ENCODE results near the gene B3GNT2.
"Not testable (repeated sequence)": the region's sequence is repeated elsewhere in the genome, so short reads cannot be mapped to it uniquely, and the experiment has no call there.

The B3GNT2 gene

DNA sequence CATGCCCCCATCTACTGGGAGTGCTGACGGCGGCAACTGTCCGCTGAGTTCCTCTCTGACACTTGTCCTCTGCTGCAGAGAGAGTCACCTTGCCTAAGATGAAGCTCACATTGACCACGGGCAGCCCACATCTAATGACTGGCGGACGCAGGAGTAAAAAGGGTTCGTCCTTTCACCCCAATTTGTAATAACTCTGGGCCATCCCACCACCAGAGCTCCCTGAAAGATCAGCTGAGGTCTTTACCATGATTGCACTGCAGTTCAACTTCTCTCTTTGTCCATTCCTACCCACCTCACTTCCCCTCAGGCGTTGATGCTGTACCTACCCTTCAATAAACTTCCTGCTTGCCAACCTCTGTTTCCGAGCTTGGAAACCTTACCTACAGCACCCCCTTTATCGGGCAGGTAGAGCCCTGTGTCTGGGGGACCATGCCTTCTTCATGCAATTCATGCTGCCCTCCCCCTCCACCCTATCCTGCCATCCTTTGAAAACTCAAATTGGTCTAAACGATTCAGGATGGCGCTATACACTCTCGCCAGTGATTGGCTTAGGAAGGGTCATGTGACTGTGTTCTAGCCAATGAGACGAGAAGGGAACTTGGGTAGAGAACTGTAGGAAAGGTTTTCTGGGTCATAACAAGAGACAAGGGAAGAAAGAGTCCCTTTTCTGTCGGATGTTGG lies 10.3 kb upstream of the B3GNT2 start:
- DNase-seq, result peak; percentile 33

DNA sequence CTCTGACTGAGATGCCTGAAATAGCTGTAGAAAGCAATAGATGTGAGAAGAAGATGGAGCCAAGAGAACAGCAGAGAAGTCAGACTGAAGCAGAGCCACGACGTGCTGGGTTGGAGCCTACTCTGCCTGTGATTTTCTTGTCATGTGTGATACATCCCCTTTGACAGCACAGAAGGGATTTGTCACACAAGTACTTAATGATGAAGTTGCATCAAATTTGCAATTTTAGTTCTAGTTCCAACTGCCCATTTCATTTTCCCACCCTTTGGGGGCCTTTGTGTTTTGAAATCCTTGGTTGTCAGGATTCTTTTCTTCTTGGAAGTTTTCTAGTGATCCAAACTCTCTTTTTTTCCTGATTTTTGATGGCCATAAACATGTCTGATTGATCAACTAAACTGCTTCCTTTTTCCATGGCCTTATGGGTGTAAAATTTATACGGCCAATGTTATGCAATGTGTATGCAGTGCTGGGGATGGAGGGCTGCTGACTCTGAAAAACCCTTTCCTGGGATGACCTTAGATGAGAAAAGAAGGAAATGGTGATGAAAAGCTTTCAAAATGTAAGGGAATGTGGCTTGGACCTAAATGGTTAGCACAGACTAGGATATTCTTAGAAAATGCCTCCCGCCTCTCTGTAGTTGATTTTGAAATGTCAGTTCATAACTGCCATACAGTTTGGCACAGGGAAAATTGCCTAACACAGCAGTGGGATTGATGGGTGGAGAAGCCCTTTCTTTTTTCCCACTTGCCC lies 9.6 kb upstream of the B3GNT2 start:
- DNase-seq, result peak; percentile 70

DNA sequence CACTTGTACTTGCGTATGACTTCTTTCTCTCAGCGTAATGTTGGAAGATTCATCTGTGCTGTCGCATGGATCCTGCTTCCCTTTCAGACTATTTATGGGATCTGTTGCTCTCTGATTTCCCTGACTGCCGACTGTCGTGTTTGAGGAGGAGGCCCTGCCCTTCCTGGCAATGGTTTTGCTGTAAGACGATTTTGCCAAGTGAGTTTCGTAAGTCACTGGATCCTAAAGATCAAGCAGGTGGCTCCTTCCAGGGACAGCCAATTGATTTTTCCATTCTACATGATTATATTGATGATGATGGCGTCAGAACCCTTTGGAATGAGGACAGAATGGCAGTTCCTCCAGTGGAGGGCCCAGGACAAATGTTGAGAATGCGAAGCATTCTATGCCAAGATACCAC lies 8.7 kb upstream of the B3GNT2 start:
- DNase-seq, result no peak

DNA sequence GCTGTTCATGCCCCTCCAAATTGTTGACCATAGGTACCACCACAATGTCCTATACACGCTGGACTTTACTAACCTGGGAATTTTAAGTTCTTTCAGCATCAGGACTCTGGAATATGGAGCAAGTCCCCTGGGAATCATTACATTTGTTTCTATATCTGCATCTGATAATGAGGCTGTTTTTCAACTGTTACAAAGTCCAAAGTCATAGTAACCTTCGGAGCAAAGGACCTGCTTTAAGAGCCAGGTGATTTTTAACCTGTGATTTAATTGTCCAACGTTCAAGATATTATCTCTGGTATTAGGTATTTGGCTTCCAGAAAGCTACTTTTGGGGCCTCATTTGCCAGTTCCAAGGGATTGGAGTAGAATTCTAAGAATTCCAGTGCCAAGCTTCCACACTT lies 7.5 kb upstream of the B3GNT2 start:
- no peak for DNase-seq

DNA sequence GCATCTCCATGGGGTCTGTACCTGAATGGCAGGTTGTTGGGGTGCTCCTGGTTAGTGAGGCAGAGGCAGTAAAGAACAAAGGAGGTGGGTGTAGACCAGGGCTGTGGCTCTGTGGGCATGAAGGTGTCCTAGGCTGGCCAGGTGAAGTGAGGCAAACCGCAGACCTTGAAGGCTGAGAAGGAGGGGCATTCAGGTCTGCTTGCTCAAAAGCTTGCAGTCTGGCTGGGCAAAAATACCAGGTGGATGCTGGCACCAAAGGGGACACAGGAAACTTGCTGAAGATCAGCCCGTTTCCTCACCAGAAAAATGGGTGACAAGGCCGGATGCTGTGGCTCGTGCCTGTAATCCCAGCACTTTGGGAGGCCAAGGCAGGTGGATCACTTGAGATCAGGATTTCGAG lies 6.7 kb upstream of the B3GNT2 start:
- no peak for DNase-seq

DNA sequence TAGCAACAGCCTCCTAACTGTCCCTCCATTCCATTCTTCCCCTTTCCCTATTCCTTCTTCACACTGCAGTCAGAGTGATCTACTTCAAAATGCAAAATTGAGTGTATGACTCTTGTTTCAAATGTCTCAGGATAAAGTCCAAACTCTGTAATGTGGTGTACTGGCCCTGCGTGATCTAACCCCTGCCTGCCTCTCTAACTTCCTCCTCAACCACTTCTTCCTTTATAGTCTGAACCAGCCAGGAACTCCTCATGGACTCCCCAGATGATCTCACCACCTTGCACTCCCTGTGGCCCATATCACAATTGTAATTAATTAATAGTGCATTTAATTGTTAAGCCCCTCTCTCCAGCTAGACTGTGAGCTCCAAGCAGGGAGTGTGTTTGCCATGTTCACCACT lies 3.1 kb upstream of the B3GNT2 start:
- peak; percentile 85 for DNase-seq

DNA sequence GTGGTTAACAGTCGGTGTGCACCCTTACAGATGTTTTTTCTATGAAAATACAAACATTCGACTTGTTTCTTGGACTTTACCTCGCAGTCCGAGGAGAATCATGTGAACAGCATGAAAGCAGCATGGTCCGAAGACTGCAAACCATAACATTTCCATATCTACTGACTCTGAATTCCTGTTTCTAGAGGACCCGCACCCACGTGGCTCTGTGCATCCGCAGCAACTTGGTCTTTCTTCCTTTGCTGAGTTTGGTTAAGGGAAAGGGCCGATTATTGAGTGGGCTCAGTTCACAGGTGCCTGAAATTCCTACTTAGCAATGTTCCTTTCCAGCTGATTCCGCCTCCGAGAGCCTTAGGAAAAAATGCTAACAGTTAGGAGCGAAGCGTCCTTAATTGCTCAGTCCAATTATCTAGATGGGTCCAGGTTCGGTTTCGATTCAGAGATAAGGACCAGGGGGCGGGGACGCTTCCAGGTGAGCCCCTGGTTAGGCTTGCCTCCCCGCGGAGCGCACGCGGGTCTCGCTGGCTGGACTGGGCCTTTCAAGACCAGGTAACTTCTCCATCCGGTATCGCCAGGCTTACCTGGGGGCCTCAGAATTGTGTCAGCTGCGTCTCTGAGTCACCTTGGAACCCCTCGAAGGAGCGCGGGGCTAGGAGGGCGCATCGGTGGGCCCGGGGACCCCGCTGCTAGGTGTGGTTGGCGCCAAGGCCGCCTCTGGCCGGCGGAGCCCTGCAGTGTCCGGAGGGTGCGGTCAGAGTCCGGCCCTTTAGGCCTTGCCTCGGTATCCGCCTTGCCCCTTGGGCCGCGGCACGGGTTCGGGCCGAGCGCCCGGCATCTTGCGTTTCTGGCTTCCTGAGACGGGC lies 1.1 kb upstream of the B3GNT2 start:
- DNase-seq, result no peak

DNA sequence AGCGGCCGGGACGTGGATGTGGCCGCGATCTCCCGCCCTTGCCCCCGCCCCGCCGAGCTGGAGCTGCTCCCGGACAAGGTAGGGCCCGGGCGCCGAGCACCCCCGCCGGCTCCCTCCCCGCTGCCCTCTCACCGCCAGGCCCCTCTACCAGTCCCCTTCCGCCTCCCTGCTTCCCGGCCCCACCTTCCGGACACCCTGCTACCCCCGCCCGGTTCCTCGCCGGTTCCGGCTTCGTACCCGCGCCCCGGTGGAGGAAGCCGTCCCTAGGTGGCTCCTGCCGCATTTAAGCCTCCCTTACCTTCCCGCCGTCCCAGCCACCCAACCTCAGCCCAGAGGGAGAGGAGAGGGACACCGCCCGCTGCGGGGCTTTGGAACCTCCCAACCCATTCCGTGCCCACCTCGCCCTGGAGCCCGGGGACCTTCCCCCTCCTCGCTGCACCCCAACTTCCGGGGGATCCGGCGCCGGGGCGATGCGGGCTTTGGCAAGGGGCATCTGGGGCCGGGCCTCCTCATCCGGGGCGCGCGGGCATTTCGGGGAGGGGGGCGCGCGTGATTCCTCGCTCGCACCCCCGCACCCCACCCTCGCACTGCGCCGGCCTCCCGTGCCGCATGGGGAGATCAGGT lies 475 bp downstream of the B3GNT2 start:
- DNase-seq, result peak; percentile 48

DNA sequence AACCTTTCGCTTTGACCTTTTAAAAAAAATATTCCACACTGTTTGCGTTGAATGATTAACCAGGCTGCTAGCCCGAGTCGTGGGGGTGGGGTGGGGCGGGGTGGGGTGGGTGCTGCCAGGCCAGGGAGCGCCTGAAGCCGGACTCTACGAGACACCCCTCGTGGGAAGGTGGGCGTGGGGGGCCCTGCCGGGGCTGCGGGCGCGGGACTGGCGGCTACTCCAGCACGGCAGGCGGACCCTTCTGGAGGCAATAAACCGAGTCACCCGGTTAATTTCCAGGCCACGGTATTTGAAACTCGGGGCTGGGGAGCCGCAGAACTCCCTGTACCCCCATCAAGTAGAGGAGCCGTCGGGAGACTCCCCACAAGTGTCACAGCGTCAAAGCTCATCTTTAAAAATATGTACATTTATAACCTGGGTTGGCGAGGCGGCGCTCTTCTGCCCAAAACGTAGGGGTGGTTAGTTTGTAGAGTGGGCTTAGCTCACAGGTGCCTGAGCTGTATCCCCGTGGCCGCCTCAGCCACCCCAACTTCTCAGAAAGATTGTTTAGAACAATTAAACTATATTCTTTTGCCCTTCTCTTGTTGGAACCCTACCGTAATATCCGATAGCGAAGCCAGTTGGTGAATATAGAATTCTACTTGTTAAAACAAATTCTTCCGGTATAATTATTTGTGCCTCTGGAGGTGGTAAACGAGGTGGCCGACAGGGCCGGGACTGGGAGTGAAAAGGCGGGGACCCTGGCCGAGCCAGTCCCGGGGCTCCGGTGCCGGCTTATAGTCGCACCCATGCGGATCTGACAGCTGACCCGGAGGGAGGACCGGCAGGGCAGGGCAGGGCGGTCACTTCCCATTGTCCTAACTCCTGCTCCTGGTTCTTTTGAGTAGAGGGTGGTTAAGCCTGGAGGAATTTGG lies 1.4 kb downstream of the B3GNT2 start:
- peak; percentile 37 for DNase-seq

DNA sequence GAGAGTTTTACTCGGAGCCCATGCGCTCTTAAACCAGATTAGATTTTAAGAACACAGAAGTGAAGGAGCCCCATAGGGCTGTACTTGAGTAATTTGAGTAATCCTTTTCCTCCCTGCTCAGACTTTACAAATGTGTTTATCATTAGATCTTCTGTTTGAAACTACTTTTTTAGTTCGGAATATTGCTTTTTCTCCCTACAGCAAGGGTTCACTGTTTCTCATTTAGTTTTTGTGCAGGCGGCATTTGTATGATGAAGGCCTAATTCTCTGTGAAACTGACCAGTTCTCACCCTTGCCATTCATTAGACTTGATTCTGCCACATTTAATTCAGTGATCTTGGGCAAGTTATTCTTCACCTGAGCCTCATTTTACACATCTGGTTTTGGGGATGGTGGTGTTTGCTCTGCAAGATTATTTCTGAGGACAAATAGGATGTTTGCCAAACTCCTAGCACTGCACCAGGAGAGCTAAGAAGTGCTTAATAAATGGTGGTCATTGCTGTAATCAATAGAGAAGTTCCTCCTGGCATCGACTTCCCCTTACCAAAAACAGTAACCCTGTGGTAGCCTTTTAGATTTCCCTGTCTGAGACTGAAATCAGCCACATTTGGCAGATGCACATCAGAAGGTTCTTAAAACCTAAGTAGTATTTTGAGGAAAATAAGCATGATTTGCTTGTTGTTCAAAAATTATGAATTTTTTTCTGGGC lies 2.2 kb downstream of the B3GNT2 start:
- DNase-seq, result peak; percentile 63

DNA sequence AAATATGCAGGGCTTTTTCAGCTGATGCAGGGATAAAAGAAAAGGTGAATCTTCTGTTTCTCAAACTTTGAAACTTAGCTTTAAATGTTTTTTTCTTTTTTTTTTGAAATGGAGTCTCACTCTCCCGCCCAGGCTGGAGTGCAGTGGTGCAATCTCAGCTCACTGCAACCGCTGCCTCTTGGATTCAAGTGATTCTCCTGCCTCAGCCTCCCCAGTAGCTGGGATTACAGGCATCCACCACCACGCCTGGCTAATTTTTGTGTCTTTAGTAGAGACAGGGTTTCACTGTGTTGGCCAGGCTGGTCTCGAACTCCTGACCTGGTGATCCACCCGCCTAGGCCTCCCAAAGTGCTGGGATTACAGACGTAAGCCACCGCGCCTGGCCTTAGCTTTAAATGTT lies 2.9 kb downstream of the B3GNT2 start:
- not testable (repeated sequence) for DNase-seq

DNA sequence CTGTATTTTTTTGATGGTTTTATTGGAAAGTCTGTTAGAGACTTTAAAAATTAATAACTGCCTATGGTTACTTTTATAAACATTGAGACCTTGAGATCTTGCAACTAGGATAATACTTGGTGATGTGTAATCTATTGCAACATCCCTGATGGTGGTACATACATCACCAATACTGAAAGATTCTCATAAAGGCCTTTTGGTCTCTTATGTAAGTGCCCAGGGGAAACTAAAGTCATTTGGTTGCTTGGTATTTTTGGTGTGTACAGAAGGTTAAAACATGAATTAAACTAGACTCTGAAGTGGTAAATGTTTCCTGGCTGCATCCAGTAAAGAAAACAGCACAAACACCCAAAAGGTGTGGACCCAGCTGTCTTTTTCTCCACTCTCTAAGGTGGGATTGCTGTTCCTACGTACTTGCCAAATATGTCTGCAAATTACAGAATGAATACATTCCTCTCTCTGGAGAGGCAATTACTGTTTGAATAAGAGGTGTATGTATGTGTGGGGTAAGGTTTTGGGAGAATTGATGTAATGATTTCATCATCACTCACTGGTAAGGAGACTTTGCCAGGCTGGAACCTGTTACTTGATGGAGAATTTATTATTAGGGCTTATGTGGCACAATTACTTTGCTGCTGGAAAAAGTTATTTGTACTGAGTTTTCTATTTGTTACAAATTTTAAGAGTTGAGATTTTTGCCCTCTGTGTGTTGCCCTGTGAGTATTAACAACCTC lies 3.6 kb downstream of the B3GNT2 start:
- peak; percentile 80 for DNase-seq

DNA sequence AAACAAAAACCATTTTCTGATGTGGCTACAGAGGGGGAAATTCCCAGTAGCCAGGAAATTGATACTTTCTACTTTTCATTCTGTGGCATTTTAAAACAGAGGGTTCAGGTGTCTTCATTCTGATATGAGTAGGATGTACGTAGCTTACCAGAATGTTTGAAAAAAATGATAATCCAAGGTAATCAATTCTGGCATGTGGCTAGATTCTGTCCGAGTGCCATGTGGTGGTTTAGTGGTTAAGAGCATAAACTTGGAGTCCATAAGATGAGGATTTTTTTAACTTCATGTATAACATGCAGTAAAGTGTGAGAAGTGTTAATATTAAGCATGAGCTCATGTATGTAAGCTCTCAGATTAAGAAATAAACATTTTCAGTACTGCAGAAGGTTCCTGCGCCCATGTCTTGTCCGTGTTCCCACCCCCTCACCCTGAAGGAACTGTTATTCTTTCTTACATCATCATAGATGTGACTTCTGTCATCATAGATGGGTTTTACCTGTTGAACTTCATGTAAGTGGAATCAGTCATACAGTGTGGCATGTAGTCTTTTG lies 4.5 kb downstream of the B3GNT2 start:
- DNase-seq, result no peak

DNA sequence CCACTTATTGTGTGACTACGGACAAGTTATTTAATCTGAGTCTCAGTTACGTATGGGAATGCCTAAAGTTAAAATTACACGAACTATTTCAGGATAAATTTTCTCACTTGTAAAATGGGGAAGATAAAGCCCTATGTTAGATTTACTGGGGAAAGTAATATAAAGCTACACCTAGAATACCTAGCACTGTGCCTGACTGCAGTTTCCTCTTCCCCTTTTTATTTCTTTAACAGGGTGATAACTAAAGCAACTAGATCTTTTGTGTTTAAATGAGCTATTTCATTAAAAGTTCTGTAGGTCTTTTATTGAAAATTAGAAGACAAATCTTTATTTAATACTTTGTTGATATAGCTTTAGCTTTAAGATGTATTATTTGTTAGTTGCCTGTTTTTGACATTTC lies 5.0 kb downstream of the B3GNT2 start:
- no peak for DNase-seq

DNA sequence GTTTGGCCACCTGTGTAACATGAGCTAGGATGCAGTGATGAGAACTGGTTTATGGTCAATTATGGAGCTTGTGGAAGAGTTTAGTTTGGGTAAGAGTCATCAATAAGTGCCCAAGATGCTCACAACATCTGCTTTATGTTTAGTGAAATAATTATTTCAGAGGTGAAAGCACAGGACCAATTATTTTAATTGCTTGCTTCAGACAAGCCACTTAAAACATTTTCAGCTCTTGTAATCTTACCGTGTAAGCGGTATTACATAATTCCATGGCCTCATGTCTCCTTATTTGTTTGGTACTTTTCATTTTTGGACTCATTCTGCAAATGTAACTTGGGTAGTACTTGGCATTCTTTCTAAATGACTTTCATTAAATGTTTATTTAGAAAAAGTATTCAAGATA lies 5.4 kb downstream of the B3GNT2 start:
- DNase-seq, result no peak

DNA sequence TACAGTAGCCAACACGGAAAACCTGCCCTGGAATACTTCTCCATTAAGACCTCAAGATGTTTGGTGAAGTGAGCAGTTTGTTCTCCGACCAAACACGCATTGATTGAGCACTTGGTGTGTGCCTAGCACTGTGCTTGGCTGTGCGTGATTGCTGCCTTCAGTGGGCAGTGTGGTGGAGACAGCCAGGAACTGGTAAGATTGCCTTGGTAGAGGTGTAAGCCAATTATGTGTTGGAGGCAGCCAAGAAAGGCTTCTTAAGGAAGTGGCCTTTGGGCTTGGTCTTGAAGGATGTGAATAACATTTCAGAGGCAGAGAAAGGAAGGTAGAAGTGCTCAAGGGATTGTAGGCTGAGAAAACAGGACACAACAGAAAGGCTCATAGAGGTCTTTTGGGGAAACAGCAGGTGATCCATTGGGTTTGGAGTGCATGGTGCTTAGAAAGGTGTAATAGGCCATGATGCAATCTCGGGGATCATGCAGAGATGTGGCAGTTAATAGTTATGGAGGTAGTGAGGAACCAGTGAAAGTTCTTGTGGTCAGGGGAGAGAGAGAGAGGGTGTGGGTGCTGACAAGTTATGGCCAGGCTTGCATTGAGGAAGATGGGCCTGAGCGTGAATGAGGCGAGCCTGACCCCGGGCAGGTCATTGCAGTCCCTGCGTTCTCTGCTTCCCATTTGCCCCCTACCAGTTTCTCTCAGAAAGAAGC lies 6.3 kb downstream of the B3GNT2 start:
- peak; percentile 44 for DNase-seq

DNA sequence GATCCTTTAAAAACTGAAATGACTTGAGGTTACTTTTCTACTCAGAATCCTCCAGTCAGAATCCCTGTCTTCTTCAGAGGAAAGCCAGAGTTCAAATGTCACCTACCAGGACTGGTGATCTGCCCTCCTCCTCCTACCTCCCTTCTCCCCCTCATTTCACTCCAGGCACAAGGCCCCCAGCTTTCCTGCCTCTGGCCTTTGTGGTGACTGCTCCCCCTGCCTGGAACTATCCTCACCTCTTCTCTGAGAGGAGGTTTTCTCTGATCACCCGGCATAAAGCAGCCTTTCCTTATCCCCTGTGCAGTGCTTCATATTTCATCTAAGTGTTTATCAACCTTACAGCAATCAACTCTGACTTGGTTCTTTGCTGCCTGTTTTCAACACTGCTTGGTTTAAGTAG lies 6.8 kb downstream of the B3GNT2 start:
- DNase-seq, result no peak

DNA sequence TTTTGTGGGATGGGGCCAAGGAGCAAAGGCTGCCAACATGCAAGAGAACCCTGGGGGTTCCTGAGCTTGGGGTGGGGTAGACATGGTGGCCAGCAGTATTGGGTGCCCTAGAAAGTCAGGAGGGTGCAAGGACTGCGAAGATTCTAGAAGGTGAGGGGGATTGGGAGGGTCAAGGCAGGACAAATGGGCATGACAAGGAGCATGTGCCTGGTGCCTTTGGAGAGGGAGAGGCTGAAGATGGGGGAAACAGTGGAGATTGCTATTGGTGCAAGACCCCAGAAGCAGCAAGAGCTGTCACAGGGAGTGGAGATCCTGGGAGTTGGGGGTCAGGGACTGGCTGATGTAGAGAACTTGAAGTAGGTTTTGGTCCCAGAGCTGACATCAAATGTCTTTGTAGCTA lies 7.5 kb downstream of the B3GNT2 start:
- DNase-seq, result no peak

DNA sequence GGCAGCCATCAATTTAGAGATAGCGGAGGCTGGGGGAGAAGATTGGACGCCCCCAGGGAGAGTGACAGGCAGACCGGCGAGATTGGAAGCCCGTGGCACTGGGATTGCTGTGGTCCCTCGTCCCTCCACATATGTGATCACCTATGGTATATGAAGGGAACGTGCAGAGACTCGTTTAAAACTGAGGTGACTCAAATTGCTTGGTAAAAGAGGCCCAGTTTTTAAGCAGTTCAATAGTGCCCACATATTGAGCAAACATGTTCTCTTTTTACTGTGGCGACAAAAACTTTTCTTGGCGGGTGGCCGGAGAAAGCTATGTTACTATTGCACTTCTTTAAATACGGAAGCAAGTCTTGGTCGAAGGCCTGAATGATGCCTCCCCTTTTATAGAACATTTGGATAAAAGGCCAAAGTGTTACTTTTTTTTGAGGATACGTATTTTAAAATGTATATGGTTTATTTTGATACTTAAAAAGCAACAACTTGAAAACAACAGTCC lies 9.1 kb downstream of the B3GNT2 start:
- DNase-seq, result no peak

DNA sequence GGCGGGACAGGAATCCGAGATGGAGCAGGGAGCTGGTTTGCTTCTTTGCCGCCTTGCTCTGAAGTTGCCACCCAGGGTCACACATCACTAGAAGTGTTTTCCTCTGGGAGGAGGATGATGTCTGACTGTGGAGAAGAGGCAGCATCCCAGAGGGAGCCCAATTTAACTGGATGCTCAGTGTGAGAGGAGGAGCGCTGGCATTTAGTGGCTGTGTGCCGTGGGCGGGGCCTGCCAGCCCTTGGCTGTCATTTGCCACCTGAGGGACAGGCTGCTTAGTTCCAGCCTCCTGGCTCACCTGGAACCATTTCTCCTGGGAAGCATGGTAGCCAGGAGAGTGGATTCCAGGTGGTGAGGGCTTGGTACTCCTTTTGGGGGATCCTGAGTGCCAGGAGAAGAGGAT lies 9.6 kb downstream of the B3GNT2 start:
- no peak for DNase-seq
